ENCODE measurements around the gene RPL37A.

DNA sequence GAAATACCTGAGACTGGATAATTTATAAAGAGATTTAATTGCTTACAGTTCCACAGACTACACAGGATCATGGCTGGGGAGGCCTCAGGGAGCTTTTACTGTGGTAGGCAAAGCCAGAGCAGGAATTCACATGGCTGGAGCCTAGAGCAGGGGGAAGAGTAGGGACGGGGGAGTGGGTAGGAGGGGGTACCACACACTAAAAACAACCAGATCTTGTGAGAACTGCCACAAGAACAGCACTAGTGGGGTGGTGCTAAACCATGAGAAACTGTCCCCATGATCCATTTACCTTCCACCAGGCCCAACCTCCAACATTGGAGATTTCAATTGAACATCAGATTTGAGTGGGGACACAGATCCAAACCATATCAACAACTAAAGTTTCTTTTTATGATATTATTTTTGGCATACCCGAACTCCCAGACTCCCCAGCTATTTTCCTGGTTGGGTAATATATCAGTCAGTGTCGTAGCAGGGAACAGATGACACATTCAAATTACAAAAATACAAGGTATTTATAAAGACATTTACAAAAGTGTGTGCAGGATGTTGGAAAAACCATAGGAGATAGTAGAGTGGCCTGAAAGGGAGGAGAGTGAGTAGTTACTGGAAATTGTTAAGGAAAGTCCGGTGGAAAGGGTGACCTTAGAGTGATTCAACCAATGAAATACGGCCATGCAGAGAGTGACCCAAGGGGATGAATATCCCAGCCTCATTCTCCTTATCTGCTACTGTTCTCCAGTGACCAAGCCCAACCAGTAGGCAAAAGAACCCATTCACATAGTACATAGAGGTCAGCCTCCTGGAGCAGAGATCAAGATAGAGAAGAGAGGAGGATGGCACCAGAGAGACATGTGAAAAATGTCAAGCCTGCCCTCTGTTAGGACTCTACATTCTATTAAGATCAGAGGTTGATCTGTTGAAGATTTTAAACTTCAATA lies 8.8 kb downstream of the RPL37A start:
- TF ChIP-seq, protein P1, sequence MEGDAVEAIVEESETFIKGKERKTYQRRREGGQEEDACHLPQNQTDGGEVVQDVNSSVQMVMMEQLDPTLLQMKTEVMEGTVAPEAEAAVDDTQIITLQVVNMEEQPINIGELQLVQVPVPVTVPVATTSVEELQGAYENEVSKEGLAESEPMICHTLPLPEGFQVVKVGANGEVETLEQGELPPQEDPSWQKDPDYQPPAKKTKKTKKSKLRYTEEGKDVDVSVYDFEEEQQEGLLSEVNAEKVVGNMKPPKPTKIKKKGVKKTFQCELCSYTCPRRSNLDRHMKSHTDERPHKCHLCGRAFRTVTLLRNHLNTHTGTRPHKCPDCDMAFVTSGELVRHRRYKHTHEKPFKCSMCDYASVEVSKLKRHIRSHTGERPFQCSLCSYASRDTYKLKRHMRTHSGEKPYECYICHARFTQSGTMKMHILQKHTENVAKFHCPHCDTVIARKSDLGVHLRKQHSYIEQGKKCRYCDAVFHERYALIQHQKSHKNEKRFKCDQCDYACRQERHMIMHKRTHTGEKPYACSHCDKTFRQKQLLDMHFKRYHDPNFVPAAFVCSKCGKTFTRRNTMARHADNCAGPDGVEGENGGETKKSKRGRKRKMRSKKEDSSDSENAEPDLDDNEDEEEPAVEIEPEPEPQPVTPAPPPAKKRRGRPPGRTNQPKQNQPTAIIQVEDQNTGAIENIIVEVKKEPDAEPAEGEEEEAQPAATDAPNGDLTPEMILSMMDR (IDR thresholded peaks at IDR 0.05 in 4 of 5, conservative IDR thresholded peaks at IDR 0.05 in 1 of 5), result no peak
- no peak for TF ChIP-seq POLR2A (IDR thresholded peaks at IDR 0.05)
